Activated CD8-positive, alpha-beta T cell treated with anti-CD3 and anti-CD28 coated beads for 36 hours (primary cell): Measurements from ENCODE around the gene CREB1. TPM values are rescaled to one million over a fixed set of nuclear protein-coding genes. Genes with fewer than 3 reads are reported as not detected.
A peak's percentile ranks its signal among the peaks of the same experiment; 100 is the strongest.

Experiments used
- ATAC-seq: fragments of 200-7000 bp; cut with Tn5 transposase; one replicate; pipeline ENCODE4 v1.10.0; 2021; ENCODE audit warnings: mild to moderate bottlenecking, moderate library complexity
- CTCF ChIA-PET: fragments of 350-600 bp; sonication (Branson Sonifier 250); formaldehyde crosslinking; loops from one replicate; lab custom pipeline; 2021; ENCODE audit warnings: antibody characterized with exemption; lab: Charles Lee
- POLR2A ChIA-PET: fragments of 350-600 bp; sonication (Branson Sonifier 250); formaldehyde crosslinking; loops from one replicate; lab custom pipeline; 2021; ENCODE audit warnings: antibody characterized with exemption; lab: Charles Lee
- DNase-seq: peaks from one replicate; pipeline ENCODE4 v3.0.0-alpha.2; 2020
- H3K27ac Mint-ChIP-seq: one replicate; pipeline ENCODE4 v1.8.0; 2021; ENCODE audit warnings: mild to moderate bottlenecking, mixed read lengths
- H3K27me3 Mint-ChIP-seq: one replicate; pipeline ENCODE4 v1.8.0; 2021; ENCODE audit warnings: mixed read lengths
- H3K36me3 Mint-ChIP-seq: one replicate; pipeline ENCODE4 v1.8.0; 2021; ENCODE audit warnings: low read depth, mixed read lengths
- H3K4me1 Mint-ChIP-seq: one replicate; pipeline ENCODE4 v1.8.0; 2021; ENCODE audit warnings: low read depth, mixed read lengths
- H3K4me3 Mint-ChIP-seq: one replicate; pipeline ENCODE4 v1.8.0; 2021; ENCODE audit warnings: mild to moderate bottlenecking, moderate library complexity, mixed read lengths
- H3K9me3 Mint-ChIP-seq: one replicate; pipeline ENCODE4 v1.8.0; 2021; ENCODE audit warnings: mixed read lengths
- CTCF ChIP-seq: fragments of 200-600 bp; IDR thresholded peaks from one replicate; pipeline ENCODE4 v1.8.0; 2022; ENCODE audit warnings: antibody characterized with exemption, mild to moderate bottlenecking
- intact Hi-C: fragments of 100-400 bp; cut with micrococcal nuclease; formaldehyde crosslinking; loops from one replicate; pipeline ENCODE4 v1.10.0; 2022
- total RNA-seq, 2 experiments: library from RNA; stranded (reverse); gene quantifications; one replicate each; pipeline ENCODE4 v1.2.3, GENCODE V29; 2021

CREB1 gene
- total RNA-seq, 2 experiments from 2014 or later = 92.8 to 95.8 TPM

- POLR2A ChIA-PET = interaction anchor here (0.9 to 4.3 kb wide), 3 partner anchors 11 to 28 kb away, joined by 4 to 25 read pairs (median 4); partner anchors contain the start of gene CREB1
- no peaks in the 10 kb centered on the region for H3K9me3 Mint-ChIP-seq
- TF ChIP-seq CTCF = no peak
- H3K36me3 Mint-ChIP-seq = no peaks in the 10 kb centered on the region
- intact Hi-C loops = no loop called here
- no peak overlapping the region for H3K27ac Mint-ChIP-seq
- no peak for DNase-seq
- peaks cover 61% of the 10 kb centered on the region for H3K4me1 Mint-ChIP-seq
- CTCF ChIA-PET = interaction anchor here (0.6 to 3.3 kb wide), 3 partner anchors 9 to 31 kb away, joined by 3 to 12 read pairs (median 4); partner anchors contain the start of gene CREB1
- no peaks in the 10 kb centered on the region for H3K27me3 Mint-ChIP-seq
- ATAC-seq = no peak
- H3K4me3 Mint-ChIP-seq = no peak overlapping the region
Observed at GRCh38 chr2:207502577-207503198, 27.1 kb upstream of the CREB1 start.

GRCh38 chr2:207503234-207503633 lies 26.5 kb upstream of the CREB1 start:
- no peaks in the 10 kb centered on the region for H3K9me3 Mint-ChIP-seq
- ChIA-PET POLR2A (interaction anchor here (0.9 to 4.3 kb wide), 3 partner anchors 11 to 27 kb away, joined by 4 to 25 read pairs (median 4); partner anchors contain the start of gene CREB1), CTCF (interaction anchor here (0.6 to 3.3 kb wide), 3 partner anchors 10 to 30 kb away, joined by 3 to 12 read pairs (median 4); partner anchors contain the start of gene CREB1)
- H3K4me1 Mint-ChIP-seq = peaks cover 61% of the 10 kb centered on the region
- no peaks in the 10 kb centered on the region for H3K27me3 Mint-ChIP-seq
- no peaks in the 10 kb centered on the region for H3K36me3 Mint-ChIP-seq
- no peak overlapping the region for H3K4me3 Mint-ChIP-seq
- DNase-seq (peak; percentile 44), ATAC-seq (peak; percentile 41)
- no peak for TF ChIP-seq CTCF
- intact Hi-C loops = no loop called here
- no peak overlapping the region for H3K27ac Mint-ChIP-seq

- no peak for DNase-seq
- intact Hi-C loops = no loop called here
Observed at GRCh38 chr2:207504513-207505170, 25.1 kb upstream of the CREB1 start.

GRCh38 chr2:207505171-207505570 lies 24.6 kb upstream of the CREB1 start:
- Mint-ChIP-seq H3K36me3 (no peaks in the 10 kb centered on the region), H3K9me3 (peaks cover 1% of the 10 kb centered on the region), H3K27me3 (no peaks in the 10 kb centered on the region), H3K27ac (peak overlapping the region; percentile 3), H3K4me3 (peak overlapping the region; percentile 1), H3K4me1 (peaks cover 58% of the 10 kb centered on the region)
- ChIA-PET CTCF (interaction anchor here (0.8 to 3.3 kb wide), 5 partner anchors 12 to 32 kb away, joined by 3 to 12 read pairs (median 4); partner anchors contain the start of gene CREB1), POLR2A (interaction anchor here (1.0 to 4.3 kb wide), 3 partner anchors 15 to 25 kb away, joined by 4 to 25 read pairs (median 5); partner anchors contain the start of gene CREB1)
- intact Hi-C loops = no loop called here
- ATAC-seq = peak; percentile 31
- TF ChIP-seq CTCF = no peak
- DNase-seq = no peak

More at GRCh38 chr2:207504513-207505170, 25.1 kb upstream of the CREB1 start:
- ATAC-seq = no peak
- Mint-ChIP-seq H3K4me3 (peak overlapping the region; percentile 1), H3K36me3 (no peaks in the 10 kb centered on the region), H3K9me3 (peaks cover 1% of the 10 kb centered on the region), H3K27me3 (no peaks in the 10 kb centered on the region), H3K4me1 (peaks cover 58% of the 10 kb centered on the region), H3K27ac (peak overlapping the region; percentile 3)
- no peak for TF ChIP-seq CTCF
- ChIA-PET CTCF (interaction anchor here (0.8 to 3.3 kb wide), 6 partner anchors 11 to 31 kb away, joined by 3 to 12 read pairs (median 4); partner anchors contain the start of gene CREB1), POLR2A (interaction anchor here (0.6 to 4.3 kb wide), 5 partner anchors 16 to 767 kb away, joined by 3 to 25 read pairs (median 4); partner anchors contain the start of genes CREB1 and METTL21A)
